D721Med (cell line): Measurements from ENCODE around the gene ATAD2B.

Experiments used
- DNase-seq: peaks from one replicate; pipeline ENCODE4 v3.0.0; 2011; ENCODE audit warnings: low spot score; ENCODE audit not compliant: insufficient read length
- FAIRE-seq: peaks from 2 replicates; lab custom pipeline; 2011; peaks lifted over from hg19 to GRCh38; lab: Jason Lieb, UNC
- CTCF ChIP-seq: IDR thresholded peaks from 2 replicates; pipeline ENCODE4 v1.5.1; 2012; ENCODE audit warnings: mild to moderate bottlenecking, control low read depth; ENCODE audit not compliant: insufficient read depth; ENCODE audit errors: missing control alignments

ATAD2B gene

GRCh38 chr2:23912054-23912453 lies 14.9 kb downstream of the ATAD2B start:
- no peak for TF ChIP-seq CTCF
- no peak for DNase-seq
- FAIRE-seq, result no peak

- TF ChIP-seq CTCF, result no peak
- FAIRE-seq (no peak), DNase-seq (no peak)
These were observed 21.8 kb downstream of the ATAD2B start for GRCh38 chr2:23905155-23905554.

GRCh38 chr2:23904692-23905091 lies 22.2 kb downstream of the ATAD2B start:
- no peak for TF ChIP-seq CTCF
- no peak for DNase-seq
- no peak for FAIRE-seq

- DNase-seq, result no peak
- TF ChIP-seq CTCF, result no peak
- FAIRE-seq, result no peak
These were observed 22.7 kb downstream of the ATAD2B start for GRCh38 chr2:23904215-23904614.

- DNase-seq, result no peak
- FAIRE-seq, result no peak
- no peak for TF ChIP-seq CTCF
These were observed 23.9 kb downstream of the ATAD2B start for GRCh38 chr2:23903034-23903433.

GRCh38 chr2:23901966-23902846 lies 24.7 kb downstream of the ATAD2B start:
- FAIRE-seq (peak; percentile 81), DNase-seq (no peak)
- no peak for TF ChIP-seq CTCF
